DMS53 treated with DMSO at 0.1 percent for 48 hours (cell line): Measurements from ENCODE around the gene USP20.

Source experiments
- DNase-seq: peaks from one replicate; lab custom pipeline; 2025; ENCODE audit not compliant: unreplicated experiment; lab: John Stamatoyannopoulos, UW

USP20 gene

DNA sequence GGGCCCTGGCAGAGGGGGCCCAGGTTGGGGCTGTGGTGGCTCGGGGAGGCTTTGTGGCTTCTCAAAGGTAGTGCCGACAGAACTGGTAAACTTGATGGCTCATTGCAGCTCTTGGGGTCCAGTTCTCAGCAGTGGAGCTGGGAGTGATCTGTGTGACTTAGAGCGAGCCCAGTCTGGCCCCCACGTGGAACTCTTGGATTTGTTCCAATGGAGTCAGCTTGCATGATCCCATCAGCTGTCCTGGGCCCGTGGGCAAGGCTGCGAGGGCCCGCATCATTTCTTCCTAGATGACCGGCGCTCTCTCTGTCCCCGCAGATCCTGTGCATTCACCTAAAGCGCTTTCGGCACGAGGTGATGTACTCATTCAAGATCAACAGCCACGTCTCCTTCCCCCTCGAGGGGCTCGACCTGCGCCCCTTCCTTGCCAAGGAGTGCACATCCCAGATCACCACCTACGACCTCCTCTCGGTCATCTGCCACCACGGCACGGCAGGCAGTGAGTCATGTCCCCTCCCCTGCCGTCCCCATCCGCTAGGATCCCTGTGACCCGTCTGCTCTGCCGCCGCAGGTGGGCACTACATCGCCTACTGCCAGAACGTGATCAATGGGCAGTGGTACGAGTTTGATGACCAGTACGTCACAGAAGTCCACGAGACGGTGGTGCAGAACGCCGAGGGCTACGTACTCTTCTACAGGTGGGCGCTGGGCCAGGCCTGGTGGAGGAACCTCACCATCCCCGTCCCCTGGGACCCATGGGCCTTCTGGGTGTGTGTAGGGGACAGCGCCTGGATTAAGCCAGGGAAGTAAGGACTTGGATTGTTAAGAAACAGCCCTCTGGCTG is 39.2 kb downstream of the USP20 start:
- no peak for DNase-seq

DNA sequence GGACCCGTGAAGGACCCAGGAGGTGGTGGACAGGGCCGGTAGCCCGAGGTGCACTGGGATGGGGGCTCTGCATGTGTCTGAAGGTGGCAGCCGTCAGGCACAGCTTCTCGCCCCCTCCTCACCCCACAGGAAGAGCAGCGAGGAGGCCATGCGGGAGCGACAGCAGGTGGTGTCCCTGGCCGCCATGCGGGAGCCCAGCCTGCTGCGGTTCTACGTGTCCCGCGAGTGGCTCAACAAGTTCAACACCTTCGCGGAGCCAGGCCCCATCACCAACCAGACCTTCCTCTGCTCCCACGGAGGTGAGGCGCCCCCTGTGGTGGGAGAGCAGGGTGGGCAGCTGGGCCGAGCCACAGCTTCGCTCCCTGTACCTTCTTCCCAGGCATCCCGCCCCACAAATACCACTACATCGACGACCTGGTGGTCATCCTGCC is 39.9 kb downstream of the USP20 start:
- no peak for DNase-seq

DNA sequence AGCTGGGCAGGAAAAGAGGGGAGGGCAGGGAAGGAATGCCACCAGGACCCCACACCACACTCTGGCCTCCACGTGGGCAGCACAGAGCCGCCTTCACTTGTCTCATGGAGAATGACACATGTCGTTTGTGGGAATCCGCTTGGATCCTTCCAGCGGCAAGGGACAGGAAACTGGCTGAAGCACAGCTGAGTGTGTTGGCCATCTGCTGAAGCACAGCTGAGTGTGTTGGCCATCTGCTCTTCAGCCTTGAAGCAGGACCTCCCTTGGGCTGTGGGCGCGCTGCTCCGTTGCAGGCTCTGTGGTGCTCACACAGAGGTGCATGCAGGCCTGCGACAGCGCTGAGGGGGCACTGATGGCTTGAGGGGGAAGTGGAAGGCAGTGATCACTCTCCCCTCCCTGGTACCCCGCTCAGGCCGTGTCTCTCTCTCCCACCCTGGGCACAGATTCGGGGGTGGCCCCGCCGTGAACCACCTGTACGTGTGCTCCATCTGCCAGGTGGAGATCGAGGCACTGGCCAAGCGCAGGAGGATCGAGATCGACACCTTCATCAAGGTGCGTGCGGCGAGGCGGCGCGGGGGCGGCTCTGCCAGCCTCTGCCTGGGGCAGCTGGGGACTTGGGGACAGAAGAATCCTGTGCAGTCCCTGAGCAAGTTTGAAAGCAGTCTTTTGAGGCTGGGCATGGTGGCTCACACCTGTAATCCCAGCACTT is 40.6 kb downstream of the USP20 start:
- DNase-seq = no peak

DNA sequence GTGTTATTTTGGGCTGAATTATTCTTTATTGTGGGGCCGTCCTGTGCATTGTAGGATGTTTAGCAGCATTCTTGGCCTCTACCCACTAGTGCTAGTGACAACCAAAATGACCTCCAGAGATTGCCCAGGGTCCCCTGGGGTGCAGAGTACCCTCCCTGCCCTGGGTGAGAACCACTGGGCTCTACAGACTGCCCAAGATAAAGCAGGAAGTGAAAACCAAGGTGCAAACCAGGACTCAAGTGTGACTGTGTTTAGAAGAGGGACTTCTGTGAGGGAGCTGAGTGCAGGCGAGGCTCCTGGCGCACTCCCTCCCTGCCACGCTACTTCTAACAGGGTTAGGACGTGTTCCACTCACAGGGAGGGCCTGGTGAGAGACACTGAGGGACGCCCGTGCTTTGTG is 41.6 kb downstream of the USP20 start:
- DNase-seq = no peak

DNA sequence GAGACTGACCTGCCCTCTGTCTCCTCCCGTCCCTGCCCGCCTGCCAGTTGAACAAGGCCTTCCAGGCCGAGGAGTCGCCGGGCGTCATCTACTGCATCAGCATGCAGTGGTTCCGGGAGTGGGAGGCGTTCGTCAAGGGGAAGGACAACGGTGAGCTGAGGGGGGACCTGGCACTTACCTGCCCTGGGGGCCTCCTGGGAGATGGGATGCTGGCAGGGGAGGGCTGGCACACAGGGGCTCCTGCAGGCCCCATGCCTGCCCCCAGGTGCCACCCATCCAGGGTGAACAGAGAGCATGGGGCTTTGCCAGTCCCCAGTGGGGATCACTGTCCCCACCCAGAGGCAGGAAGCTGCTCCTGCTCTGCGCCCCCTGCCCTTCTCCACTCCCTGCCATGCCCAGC is 43.0 kb downstream of the USP20 start:
- DNase-seq = no peak

DNA sequence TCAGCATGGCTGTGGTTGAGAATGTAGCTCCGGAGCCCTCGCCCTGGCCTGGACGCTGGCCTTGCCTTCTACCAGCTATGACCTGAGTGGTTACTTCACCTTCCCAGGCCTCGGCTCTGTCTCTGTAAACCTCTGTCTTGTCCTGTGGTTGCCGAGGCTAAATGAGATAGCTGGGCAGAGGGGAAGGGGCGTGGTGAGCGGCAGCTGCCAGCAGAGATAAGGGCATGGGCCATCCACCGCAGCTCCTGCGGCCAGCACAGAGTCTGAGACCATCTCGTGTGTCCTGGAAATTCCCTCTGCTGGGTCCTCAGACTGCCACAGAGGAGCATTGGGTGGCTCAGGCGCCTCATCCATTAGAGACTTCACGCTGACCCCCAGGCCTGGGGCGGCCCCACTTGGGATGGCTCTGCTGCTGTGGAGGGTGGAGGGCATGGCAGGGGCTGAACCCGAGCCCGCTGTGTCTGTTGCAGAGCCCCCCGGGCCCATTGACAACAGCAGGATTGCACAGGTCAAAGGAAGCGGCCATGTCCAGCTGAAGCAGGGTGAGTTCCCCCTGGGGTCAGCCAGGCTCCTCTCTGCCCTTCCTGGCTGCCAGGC is 43.9 kb downstream of the USP20 start:
- no peak for DNase-seq

DNA sequence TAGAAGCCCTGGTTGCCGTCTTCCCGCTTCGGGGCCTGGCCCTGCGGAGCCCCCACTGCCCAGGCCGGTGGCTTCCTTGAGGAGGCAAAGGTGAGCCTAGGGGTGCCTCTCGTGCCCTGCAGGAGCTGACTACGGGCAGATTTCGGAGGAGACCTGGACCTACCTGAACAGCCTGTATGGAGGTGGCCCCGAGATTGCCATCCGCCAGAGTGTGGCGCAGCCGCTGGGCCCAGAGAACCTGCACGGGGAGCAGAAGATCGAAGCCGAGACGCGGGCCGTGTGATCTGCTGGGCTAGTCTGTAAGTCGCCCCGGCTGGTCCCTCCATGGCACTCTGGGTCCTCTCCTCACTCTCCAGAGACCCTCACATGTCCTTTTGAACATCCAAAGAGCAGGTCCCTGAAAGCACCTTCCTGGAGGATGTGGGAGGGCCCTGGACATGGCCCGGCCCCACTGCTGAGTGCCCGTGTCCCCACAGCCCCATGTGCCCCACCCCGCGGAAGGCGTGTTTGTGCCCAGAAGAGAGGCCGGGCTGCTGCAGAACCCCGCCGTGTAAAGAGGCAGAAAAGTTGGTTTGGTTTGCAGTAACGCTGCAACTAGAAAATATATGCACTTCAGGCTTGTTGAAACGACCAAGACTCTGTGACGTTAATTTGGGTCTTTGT is 44.9 kb downstream of the USP20 start:
- DNase-seq = no peak

DNA sequence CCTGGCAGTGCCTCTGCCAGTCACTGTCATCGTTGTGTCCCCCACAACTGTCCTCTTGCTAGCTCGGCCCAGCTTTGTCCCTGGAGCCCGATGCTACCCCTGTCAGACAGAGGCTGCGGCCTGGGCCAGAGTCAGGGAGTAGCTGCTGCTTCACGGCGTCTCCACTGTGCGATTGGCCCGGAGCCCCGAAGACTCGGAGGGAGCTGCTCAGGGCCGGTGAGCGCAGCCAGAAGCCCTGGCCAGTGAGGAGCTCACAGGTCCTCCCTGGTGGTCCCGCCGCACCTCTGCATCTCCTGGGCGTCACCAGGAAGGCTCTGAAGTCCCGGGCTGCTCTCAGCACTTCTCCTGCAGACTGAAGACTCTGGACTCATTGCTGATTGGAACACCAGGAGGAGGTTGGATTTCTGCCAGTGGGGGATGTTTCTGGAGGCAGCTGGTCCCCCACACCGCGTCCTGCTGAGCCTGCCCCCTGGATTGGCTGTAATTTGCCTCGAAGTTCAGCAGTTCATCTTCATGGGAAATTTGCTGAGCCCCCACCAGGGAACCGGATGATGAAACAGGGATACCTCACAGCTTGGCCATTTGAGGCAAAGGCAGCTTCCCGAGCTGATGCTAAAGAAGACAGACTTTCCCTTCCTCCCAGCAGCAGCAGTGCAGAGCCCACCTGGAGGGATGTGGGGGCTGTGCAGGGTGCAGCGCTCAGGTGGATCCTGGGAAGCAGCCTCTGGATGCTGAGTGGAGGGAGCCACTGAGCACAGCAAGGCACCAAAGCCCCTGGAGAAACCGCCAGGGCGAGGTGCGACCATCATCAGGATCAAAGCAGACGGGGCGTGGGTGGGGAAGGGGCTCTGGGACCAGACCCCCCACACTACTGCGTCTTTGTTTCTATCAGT is 45.6 kb downstream of the USP20 start:
- DNase-seq = no peak

DNA sequence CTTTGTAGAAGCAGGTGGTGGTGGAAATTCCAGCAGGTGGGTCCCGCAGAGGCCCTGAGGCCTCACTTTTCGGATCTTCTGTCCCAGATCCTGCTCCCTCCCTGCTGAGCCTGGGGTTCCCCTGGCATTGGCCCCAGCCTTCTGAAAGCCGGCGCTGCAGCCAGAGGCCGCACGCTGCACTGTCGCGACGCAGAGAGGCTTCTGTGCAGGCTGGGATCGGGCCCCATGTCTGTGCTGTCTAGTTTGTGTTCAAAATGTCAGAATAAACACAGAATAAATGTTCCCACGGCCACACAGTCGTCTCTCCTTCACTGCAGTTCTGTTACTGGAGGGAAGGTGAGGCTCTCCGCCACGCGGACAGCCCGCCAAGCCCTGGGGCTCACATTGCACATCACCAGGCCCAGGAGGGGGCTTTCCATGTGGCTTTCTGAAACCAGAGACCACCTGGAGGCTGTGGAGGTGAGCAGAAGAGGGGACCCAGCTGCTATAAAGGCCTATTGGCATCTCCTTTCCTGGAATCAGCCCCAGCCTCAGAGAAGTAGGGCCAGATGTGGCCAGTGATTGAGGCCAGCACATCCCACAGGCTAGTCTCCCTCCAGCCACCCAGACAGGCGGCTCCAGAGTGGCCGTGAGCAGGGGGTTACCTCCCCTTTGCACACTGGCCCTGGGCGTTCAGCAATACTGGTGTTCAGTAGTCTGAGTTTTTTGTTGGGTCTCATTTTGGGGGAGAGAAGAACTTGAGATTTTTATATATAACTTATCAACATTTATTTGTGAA is 46.5 kb downstream of the USP20 start:
- DNase-seq = no peak

DNA sequence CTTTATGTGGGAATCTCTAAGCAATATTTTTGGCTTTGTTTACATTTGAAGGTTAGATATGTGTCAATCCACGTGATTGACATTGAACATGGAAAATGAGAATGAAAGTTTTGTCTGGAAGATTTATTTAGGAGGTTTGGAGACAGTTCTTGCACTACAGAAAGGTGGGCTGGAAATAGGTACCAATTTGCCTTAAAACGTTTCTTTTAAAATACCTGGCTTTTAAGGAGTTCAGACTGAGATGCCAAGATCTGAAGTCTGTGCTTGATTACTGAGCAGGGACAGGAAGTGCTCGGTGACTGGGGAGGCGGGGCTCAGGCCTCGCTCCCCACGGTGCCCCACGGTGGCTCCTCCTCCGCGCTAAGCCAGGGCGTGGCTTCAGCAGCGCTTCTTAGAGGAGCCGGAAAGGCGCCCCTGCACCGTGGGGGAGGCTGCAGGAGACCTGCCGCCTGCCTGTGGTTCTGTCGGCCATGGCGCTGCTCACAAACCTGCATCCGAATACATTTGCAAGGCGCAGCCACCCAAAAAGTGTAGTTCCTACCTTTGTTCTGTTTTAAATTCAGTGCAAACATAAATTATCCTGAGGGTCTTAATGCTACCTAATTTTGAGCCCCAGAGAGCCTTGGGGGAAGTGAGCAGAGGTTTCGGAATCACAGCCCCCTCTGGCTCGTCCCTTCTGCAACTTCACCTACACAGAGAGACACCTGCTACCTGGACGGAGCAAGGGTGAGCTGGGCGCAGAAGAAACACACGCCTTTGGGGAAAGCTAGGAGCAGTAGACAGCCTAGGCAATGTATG is 49.2 kb downstream of the USP20 start:
- peak; percentile 87 for DNase-seq

DNA sequence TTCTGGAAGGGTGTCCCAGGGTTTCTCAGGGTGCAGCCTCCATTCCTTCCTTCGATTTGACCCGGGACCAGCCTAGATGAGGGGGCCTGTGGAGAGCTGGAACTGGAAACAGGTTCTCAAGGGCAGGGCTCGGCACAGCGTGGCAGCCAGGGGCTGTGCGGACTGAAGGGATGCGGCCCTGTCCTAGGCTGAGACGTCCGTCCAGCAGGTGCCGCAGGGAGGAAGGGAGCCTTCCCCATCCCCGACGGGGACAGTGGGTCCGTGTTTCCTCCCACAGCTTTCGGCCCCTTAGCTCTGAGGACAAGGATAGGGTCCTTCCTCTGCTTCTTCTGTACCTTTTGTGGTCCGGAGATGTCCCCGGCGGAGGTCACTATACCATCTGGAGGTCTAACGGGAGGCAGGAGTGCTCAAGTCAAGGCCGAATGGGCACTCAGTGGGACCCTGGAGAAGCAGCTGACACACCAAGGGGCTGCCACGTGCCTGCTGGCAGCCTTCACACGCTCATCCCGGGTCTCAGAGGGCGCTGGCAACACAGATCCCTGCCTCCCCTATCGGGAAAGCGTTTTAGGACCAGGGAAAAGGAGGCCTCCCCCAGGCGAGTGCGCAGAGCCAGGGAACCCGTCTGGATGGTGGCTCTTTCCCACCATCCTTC is 49.9 kb downstream of the USP20 start:
- DNase-seq = peak; percentile 50

DNA sequence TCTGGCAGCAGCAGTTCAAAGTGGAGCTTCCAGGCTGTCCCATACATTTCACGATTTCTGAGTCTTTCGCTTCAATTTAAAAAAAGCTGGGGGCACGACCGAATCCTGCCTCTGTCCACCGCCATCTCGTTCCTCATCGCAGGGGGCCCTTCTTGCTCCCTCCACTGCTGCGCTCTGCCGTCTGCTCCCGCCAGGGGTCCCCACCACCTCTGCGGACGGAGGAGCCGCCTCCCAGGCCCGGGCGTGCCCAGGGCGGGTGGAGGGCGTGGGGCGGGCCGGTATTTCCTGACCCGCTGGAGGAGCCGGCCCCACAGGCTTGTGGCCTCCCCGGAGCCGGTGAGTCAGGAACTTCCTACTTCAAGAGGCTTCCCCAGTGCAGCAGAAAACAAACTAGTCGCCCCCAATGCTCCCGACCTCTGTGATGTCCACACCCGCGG is 50.4 kb downstream of the USP20 start:
- DNase-seq = peak; percentile 75

DNA sequence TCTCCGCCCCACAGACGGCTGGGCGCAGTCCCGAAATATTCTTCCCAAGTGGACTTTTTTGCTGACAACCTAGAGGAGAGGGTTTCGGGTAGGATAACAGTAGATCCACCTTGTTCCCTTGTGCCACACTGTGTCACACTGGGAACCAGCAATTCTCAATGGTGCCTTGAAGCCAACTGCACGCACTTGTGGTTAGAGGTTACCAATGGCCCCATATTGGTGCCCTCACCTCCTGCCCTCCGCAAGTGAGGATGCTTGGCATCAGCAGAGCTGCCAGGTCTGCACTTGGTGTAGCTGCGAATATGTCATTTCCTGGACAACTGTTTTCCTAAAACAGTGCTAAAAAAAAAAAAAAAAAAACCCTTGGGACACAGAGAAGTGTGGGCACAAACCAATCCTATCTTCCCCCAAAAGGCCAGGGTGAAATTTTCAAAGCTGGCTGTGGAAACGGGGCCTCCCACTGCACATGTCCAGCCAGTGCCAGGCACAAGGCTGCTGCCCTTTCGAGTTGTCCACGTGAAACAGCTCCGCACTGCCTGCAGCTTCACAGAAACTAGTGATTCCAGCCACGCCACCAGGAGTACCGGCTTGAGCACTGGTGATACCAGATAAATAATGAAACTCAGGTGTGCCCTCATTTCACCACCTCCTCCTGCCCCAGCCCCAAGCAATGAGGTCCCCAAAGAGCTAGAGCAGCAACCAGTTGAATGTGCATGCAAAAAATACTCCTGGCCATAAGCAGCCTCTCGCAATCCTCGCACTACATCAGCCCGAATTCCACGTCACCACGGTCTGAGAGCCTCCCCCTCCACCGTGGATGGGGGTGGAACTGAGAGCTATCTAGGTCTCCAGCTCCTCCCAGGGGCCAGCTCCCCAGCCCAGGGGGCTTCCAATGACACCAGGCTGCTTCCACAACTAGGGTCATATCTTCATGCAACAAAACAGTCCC is 51.2 kb downstream of the USP20 start:
- DNase-seq = no peak

DNA sequence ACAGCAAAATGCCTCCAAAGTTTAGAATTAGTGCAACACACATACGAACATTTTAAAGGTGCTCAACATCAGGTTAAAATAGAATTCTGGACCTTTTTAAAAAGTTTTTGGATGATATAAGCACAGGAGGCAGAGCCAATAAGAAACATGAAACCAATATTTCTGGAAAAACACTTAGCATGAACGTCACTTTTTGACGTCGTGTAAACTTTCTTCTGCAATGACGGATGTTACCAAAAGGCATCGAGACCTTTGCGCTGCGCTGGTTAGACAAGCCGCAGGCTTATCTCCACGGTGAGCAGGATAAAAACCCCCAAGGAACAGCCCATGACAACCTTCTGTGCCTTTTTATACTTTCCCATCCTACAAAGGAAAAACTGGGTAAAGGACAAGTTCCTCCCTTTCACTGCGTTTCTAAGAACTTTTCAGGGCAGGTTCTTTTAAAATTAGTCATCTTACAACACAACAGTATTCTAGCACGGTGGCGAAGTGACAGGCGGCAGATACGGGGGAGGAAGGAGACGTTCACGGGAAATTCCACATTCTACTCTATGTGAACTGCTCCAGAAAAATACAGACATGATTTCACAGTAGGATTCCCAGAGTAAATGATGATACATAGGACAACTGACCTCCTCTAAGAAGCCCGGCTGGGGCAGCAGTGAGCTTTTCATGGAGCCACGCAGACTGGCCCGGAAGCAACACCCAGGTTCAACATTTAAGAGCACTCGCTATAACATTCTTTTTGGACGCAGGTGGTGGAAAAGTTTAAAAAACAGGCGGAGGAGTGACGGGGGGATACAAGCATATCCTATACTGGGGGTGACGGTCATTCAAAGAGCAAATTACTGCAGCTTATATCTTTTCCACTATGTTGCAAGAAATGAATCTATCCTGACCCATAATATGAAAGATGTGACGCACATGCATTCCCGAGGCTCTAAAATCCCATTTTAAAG is 52.4 kb downstream of the USP20 start:
- DNase-seq = peak; percentile 21

DNA sequence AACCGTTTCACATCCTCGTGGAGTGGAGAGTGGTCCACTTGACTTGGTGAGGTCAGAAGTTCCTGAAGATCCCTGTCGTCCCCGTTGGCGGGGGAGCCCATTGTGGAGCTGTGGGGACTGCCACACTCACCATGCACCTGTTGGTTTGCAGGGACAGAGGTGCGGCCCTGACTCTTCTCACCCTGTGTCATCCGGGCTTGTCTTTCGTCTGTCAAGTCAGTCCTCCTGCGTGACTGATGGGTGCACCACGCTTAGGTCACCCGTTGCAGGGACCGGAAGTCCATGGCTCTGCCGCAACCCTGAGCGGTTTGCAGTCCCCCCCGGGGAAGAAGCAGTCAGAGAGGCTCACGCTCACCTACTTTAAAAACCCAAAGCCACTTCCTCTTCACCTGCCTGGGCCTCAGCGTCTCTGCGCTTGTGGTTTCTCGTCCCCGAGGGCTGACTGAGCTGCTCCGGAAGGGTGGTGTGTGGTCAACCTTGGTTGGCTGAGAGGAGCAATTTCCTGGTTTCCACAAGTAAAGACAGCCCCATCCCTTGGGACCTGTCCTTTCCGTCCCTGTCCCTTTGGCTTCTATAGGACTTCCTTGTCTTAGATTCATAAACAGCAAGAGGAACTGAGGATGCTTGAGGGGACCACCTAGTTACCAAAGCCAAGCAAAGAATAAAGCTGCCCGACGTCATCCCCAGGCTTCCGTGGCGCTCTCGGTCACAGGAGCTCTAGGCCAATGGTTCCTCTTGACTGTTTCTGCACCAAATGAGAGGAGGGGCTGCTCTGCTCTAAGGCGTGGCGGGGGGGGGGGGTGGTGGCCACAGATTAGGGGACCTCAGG is 53.2 kb downstream of the USP20 start:
- DNase-seq = peak; percentile 60
